ENCODE measurements around the gene IGF1R.
A peak's percentile ranks its signal among the peaks of the same experiment; 100 is the strongest.
"Not testable (repeated sequence)": the region's sequence is repeated elsewhere in the genome, so short reads cannot be mapped to it uniquely, and the experiment has no call there.

The IGF1R gene

DNA sequence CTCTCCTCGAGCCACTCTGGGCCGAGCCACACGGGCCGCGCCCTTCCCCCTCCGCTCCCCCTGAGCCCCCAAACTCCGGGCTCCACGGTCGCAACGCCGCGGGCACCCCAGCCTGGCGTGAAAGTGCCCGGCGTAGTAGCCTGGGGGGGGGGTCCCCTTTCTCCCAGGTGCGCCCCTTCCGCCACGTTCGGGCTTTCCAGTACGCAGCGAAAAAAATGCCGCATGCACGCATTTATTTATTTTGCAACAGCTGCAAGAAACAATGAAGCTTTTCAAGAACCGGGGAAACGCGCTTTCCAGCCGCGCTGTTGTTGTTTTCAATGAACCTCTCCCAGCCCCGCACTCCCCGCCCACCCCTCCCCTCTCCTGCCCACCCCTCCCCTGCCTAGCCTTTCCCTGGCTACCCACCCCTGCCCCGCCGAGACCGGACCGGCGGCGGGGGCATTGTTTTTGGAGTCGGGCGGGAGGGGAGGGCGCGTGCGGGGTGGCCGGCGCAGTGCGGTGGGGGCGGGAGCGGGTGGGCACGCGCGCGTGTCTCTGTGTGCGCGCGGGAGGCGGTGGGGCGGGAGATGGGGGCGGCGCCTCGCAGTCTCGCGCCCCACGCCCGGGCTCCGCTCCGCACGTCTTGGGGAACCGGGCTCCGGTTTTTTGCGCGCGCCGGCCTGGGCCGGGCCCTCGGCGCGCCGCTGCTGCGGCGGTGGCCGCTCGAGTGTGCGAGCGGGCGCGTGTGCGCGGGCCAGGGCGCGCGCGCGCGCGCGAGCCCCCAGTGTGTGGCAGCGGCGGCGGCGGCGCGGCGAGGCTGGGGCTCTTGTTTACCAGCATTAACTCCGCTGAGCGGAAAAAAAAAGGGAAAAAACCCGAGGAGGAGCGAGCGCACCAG, at the start of gene IGF1R:
Gene IGF1R, plus strand, starts transcription at position 766 of the 880 bp plus-strand sequence. CDS start 1,043 bp downstream, outside the sequence.
- DNase-seq: peak; percentile 88

DNA sequence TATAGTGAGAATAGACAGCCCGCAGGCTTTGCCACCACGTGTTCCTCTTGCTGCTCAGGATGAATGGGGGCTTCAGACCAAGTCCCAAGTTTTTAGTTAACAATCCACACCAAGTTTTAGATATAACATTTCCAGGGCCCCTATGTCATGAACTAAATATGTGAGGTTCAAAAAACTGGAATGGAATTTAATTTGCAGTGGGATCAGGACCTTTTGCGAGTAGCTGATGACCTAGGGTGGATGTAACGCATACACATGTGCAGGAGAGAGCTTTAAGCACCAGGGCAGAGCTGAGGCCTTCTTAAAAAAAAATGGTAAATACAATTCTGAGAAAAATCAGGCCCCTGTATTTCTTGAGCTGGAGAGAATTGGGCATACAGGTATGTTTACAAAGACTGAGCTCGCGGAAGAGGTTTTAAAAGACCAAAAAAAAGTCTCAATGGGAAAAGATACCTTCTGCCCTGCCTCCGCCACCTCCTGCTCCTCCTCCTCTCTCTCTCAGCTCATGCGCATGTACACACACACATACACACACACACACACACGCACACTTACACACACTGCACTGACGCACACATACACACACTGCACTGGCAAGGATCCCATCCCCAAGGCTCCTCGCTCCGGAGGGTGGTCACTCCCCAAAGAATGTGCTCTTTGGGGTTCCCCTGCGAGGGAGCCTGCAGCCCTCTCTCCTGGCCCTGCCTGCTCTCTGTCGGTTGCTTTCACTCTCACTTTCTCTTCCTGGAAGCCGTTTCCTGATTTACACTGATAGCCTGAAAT, 48.2 kb upstream of the IGF1R start:
- DNase-seq: peak; percentile 59

DNA sequence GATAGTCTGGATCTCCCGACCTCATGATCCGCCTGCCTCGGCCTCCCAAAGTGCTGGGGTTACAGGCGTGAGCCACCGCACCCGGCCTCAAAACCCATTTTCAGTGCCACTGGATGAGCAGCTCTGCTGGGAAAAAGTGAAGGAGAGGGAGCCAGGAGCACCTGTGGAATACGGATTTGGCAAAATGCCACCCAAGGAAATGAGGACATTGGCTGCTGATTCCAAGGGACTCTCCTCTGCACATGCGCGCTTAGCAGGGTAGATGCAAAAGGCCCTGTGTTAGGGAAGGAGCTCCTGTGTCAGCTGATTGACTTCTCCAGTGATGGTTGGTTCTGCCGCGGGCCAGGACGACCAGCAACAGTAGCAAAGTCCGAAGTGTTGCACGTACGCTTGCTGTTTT, 43.4 kb upstream of the IGF1R start:
- DNase-seq: no peak

- DNase-seq: peak; percentile 82
Observed at GRCh38 chr15:98609144-98609852, 39.0 kb upstream of the IGF1R start.

DNA sequence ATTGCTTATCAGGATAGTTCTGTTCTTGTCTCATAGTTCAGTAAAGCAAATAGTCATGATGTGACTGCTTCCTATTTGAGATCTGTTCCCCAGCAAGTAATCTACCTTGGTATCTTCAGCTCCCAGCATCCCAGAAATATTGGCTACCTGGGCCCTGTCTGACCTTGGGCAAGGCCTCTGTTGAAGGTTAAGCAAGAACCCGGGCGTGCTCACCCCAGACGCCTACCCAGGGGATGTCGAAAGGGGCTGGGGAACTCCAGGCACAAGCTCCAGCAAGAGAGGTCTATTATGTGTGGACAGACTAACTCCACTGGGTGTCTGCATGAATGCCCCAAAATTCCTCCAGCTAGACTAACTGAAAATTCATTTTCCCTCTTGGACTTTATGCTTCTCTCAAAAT, 37.3 kb upstream of the IGF1R start:
- no peak for DNase-seq

- no peak for DNase-seq
Observed at GRCh38 chr15:98611808-98612207, 36.5 kb upstream of the IGF1R start.

- DNase-seq: no peak
Observed at GRCh38 chr15:98612490-98613110, 35.7 kb upstream of the IGF1R start.

- DNase-seq: no peak
Observed at GRCh38 chr15:98614681-98615080, 33.7 kb upstream of the IGF1R start.

DNA sequence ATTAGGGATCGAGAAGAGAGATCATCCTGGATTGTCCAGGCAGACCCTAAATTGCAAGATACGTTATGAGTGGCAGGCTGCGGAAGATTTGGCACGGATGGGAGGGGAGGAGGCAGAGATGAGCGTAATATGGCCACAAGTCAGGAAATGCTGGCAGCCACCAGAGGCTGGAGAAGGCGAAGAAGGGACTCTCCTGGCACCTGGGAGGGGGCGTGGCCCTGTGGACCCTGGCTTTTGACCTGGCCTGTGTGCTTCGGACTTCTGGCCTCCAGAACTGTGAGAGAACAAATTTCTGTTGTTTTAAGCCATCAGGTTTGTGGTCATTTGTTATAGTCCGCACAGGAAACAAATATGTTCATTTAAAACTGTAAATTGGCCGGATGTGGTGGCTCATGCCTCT, 31.9 kb upstream of the IGF1R start:
- DNase-seq: no peak

DNA sequence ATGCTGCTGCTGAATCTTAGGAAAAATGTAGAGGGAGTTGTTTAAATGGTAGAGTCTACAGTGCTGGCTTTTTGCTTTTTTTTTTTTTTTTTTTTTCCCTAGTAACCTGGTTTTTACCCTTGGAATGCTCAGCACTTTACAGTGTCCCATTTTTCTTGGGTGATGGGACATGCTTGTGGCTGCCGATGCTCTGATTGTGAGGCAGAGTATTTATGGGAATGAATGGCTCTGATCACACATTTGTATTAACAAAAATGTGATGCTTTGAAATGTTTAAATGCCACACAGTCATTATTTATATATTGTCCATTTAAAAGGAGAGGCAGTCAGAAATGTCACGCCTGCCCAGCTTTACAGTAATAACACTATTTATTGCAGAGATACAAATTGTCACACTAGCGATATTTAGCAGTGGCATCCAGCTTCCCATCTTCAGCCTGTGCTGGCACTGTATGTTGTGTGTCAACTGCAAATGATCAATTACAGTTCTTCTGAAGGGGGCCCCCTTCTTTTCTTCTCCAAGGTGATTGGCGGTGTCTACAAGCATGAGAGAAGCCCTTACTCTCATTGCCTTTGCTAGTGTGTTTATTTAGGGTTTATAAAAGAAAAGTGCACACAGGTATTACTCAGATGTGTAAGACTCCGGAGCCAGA, 30.9 kb upstream of the IGF1R start:
- DNase-seq: no peak

GRCh38 chr15:98618576-98618975, 29.8 kb upstream of the IGF1R start:
- DNase-seq: not testable (repeated sequence)

DNA sequence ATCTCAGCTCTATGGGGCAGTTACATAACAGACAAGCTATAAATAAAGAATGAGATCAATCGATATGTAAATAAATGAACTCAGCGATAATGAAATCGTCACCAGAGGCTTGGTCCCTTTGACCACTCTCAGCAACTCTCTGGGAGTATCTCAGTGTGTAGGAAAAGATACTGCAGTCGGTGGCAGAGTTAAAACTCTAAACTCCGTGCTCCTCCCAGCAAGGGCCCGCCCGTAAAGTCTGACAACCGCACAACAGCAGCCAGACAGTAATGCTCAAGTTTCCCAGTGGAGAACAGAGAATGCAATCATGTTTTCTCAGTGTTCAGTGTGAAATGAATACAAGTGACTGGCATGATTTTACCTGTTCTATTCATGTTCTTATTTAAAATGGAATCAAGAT, 28.3 kb upstream of the IGF1R start:
- no peak for DNase-seq

DNA sequence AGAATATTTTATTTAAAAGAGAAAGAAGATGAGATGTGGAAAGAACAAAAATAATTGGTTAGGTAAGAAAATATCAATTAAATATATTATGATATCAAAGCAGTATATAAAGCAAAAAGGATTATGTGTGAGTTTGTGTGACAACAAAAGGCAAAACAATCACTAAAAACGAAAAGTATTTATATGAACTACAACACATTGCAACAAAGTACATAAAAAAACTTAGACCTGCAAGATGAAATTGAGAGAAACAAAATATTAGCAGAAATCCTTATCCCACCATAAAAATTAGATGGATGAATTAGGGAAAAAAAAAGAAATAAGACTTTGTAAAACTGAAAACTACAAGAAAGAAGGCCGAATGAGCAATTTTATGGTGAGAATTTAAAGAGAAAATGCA, 27.3 kb upstream of the IGF1R start:
- DNase-seq: no peak

DNA sequence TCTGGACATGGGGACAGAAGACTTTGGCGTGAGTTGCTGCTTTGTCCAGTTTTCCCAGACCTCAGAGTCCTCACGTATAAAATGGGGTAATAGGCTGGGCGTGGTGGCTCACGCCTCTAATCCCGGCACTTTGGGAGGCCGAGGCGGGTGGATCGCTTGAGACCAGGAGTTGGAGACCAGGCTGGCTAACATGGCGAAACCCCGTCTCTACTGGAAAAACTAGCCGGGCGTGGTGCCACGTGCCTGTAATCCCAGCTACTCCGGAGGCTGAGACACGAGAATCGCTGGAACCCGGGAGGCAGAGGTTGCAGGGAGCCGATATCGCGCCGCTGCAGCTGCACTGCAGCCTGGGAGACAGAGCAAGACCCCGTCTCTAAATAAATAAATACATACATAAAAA, 22.7 kb upstream of the IGF1R start:
- DNase-seq: no peak

DNA sequence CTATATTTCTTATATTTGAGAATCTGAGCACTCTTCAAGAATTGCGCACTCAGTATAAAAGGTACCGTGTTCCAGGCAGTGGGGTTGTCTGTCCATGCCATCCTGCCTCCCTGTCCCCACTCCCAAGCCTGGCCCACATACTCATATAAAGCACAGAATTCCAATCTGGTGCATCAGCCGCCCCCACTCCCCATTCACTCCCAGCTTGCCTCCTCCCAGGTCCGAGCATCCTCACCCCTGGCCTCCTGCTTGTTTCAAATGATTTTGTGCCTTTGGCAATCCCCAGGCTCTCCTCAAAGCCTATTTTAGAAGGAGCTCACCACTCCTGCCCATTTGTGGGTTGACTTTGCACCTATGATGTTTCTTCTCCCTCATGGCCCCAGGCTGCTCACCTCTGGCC, 22.2 kb upstream of the IGF1R start:
- no peak for DNase-seq

DNA sequence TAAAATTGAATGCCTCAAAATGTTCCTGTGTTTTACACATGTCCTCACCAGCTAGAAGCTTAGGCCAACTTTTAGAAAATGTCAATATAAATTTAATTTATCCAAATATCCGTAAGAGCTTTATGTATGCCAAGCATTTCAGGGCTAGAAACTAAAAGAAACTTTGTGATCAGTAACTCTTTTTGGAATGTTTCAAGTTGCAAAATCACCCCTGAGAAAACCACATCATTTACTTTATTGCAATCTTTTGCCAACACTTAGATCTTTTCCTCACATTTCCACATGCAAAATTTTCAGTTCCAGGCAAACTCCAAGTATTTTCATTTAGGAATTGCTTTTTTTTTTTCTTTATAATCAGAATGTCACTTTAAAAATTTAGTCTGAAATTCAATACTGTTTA, 20.1 kb upstream of the IGF1R start:
- no peak for DNase-seq

DNA sequence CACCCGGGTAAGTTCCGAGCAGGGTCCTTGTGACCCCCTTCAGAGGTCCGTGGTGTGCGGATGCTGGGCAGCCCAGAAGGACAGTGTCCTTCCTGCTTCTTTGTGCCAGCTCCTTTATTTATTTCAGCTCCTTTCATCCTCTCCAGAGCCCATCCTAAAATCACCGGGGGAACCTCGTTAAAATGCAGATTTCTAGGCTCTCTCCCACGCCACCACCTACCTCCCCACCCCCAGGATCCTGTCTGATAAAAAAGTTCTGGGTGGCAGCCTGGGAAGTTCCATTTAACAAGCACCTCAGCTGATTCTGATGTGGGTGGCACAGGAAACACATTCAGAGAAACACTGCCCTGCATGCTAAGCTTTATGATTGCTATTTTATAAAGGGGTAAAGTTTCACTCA, 12.5 kb upstream of the IGF1R start:
- DNase-seq: no peak

DNA sequence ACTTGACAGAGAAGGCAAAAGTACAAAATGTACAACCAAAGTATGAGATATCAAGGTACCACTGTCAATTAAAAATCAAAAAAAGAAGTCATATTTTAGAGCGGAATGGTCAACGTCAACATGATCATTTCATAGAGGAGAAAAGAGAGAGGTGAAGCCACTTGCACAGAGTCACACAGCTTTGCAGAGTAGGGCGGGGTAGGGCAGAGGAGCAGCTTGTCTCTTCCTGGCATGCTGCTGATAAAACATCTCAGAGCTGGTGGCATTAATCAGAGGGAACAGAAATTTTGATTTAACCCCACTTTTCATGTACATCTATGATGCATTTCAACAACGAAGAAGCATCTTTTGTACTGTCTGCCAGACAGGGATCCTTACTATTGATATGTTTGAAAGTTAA, 5.2 kb upstream of the IGF1R start:
- no peak for DNase-seq

DNA sequence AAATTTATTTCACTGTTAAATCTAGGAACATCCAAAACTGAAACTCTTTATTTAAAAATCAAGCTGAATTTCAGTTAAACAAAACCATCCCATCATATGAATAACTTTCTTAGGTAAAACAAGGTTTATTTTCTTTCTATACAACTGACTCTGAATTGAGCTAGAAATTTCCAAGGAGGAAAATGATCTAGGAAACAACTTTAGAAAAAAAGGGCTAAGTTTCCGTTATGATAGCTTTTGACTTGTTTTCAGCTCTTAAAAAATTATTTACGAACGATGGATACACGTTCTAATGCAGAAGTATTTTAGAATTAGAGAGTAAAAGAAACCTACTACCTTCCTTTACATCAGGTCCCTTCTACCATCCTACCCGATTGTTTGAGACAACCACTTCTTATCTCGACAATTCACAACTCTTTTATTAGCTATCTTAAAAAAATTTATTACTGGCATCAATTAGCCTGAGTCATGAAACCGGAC, 1.8 kb upstream of the IGF1R start:
- DNase-seq: no peak

GRCh38 chr15:98647026-98647773, 1.1 kb upstream of the IGF1R start:
- peak; percentile 58 for DNase-seq

- peak; percentile 65 for DNase-seq
Observed at GRCh38 chr15:98648654-98649471, 524 bp downstream of the IGF1R start.

All from EL (cell line).